Activated CD8-positive, alpha-beta memory T cell treated with anti-CD3 and anti-CD28 coated beads for 36 hours (primary cell): ENCODE data around the gene CLASP1. TPM values are rescaled to one million over a fixed set of nuclear protein-coding genes. Genes with fewer than 3 reads are reported as not detected.
"Not testable (repeated sequence)": the region's sequence is repeated elsewhere in the genome, so short reads cannot be mapped to it uniquely, and the experiment has no call there.

ENCODE experiments used
- CTCF ChIA-PET: fragments of 350-600 bp; sonication (Branson Sonifier 250); formaldehyde crosslinking; loops from one replicate; lab custom pipeline; 2021; ENCODE audit warnings: antibody characterized with exemption; lab: Charles Lee
- POLR2A ChIA-PET: fragments of 350-600 bp; sonication (Branson Sonifier 250); formaldehyde crosslinking; loops from one replicate; lab custom pipeline; 2021; ENCODE audit warnings: antibody characterized with exemption; lab: Charles Lee
- total RNA-seq, 2 experiments: library from RNA; stranded (reverse); gene quantifications; one replicate each; pipeline ENCODE4 v1.2.3, GENCODE V29; 2021

CLASP1 gene
- total RNA-seq, 2 experiments from 2014 or later, result 63.0 to 67.4 TPM

DNA sequence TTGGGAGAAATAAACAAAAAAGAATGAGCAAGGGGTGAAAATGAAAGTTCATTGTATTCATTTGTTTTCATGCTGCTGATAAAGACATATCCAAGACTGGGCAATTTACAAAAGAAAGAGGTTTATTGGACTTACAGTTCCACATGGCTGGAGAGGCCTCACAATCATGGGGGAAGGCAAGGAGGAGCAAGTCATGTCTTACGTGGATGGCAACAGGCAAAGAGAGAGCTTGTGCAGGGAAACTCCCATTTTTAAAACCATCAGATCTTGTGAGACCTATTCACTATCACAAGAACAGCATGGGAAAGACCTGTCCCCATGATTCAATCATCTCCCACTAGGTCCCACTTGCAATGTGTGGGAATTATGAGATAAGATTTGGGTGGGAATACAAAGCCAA, 85.5 kb downstream of the CLASP1 start:
- POLR2A ChIA-PET, result not testable (repeated sequence)

DNA sequence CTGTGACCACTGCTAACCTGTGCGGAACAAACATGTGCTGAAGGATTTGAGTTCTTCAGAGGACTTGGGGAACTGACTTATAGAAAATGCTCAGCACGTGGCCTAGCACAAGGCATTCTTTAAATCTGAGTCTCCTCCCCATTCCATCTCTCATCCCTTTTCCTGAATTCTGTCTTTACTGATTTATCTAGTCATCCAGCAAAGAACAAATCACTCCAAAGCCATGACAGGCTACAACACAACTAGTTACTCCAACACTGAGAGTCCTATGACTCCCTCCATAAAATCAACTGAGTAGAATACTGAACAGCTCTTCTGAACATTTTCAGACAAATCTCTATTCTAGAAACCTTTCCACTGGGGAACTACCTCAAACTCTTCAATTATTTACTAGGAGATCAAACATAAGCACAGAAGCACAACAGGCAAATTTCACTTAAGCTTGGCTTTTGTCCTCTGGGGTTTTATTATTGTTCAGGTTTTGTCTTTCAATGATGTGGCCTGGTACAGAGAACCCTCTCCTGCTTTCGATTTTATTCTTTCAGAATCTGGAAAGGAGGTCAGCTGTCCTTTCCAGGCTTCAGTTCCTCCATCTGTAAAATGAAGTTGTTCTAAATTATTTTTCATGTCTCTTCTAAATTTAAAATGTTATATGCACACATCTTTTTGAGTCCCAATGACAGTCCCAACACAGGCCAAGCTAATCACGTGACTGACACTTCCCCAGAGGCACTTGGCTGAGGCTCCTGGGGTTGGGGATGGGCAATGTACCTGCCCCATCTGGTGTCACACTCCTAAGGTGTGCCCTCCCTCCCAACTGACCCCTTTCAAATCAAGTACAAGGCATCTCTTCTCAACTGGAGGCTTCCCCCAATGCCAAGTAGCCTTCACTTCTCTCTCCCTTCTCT, 86.7 kb downstream of the CLASP1 start:
- POLR2A ChIA-PET, result no interaction called here
- CTCF ChIA-PET, result interaction anchor here (1.4 kb wide), 1 partner anchor 34 kb away, joined by 3 read pairs; no protein-coding TSS in a partner anchor

More for the DNA sequence above, 85.5 kb downstream of the CLASP1 start:
- CTCF ChIA-PET, result interaction anchor here (0.9 to 1.4 kb wide), 3 partner anchors 33 to 154 kb away, joined by 3 read pairs; partner anchors contain the start of gene RNU4ATAC

- ChIA-PET CTCF (no interaction called here), POLR2A (no interaction called here)
Observed at GRCh38 chr2:121561617-121562268, 87.5 kb downstream of the CLASP1 start.

- POLR2A ChIA-PET, result no interaction called here
- CTCF ChIA-PET, result interaction anchor here (0.6 kb wide), 1 partner anchor 22 kb away, joined by 3 read pairs; no protein-coding TSS in a partner anchor
Observed at GRCh38 chr2:121558329-121558728, 90.9 kb downstream of the CLASP1 start.

- CTCF ChIA-PET, result interaction anchor here (1.4 kb wide), 1 partner anchor 22 kb away, joined by 3 read pairs; no protein-coding TSS in a partner anchor
- POLR2A ChIA-PET, result no interaction called here
Observed at GRCh38 chr2:121555008-121555407, 94.3 kb downstream of the CLASP1 start.

DNA sequence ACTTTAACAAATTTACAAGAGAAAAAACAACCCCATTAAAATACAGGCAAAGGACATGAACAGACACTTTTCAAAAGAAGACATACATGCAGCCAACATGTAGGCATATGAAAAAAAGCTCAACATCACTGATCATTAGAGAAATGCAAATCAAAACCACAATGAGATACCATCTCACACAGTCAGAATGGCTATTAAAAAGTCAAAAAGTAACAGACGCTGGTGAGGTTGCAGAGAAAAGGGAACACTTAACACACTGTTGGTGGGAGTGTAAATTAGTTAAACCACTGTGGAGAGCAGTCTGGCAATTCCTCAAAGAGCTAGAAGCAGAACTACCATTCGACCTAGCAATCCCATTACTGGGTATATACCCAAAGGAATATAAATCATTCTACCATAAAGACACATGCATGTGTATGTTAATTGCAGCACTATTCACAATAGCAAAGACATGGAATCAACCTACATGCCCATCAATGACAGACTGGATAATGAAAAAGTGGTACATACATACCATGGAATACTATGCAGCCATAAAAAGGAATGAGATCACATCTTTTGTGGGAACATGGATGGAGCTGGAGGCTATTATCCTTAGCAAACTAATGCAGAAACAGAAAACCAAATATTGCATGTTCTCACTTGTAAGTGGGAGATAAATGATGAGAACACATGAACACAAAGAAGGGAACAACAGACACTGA, 96.6 kb downstream of the CLASP1 start:
- ChIA-PET POLR2A (interaction anchor here (0.7 kb wide), 1 partner anchor 44 kb away, joined by 3 read pairs; no protein-coding TSS in a partner anchor), CTCF (interaction anchor here (0.6 kb wide), 1 partner anchor 1513 kb away, joined by 3 read pairs; no protein-coding TSS in a partner anchor)

DNA sequence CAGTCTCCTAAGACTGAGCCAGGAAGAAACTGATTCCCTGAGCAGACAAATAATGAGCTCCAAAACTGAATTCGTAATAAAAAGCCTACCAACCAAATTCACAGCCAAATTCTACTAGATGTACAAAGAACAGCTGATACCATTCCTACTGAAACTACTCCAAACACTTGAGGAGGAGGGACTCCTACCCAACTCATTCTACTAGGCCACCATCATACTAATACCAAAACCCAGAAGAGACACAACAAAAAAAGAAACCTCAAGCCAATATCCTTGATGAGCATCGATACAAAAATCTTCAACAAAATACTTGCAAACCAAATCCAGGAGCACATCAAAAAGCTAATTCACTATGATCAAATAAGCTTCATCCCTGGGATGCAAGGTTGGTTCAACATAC, 98.6 kb downstream of the CLASP1 start:
- CTCF ChIA-PET, result no interaction called here
- POLR2A ChIA-PET, result no interaction called here

DNA sequence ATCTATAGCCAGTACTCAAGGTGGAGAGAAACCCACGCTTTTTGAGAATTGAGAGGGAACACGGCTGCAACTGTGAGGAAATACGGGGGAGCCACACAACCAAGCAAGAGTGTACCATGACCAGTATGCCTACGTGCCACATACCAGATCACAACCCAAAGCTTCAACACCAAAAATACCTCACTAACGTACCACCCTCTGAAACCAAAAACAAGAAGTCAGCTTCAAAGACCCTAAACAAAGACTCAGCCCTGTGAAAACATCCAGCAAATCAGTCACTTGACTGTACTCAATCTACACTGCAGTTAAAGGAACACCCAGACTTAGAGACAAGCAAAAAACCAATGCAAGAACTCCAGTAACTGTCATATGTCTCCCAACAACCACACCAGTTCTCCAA, 101.6 kb downstream of the CLASP1 start:
- ChIA-PET POLR2A (no interaction called here), CTCF (no interaction called here)

DNA sequence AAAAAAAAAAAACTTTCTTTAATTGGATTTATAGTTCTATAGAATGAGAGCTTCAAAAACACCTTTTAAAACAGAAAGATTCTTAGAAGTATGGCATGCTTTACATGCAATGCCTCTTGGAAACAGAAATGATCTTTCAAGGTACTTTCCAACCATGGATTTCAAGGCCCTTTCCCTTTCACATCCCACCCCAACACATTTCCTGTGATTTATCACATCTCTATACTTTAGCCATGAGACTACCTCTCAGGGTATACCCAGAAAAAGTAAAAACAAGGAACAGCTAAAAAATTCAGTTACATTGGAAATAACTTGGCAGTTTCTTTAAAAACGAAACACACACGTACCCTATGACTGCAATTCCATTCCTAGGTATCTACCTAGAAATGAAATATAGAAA, 103.3 kb downstream of the CLASP1 start:
- ChIA-PET POLR2A (interaction anchor here (1.0 kb wide), 1 partner anchor 15 kb away, joined by 5 read pairs; the partner anchor contains the start of gene RNU4ATAC), CTCF (interaction anchor here (0.5 to 0.6 kb wide), 3 partner anchors 10 to 173 kb away, joined by 3 read pairs; no protein-coding TSS in a partner anchor)

GRCh38 chr2:121545257-121545656, 104.0 kb downstream of the CLASP1 start:
- ChIA-PET CTCF (interaction anchor here (0.6 kb wide), 2 partner anchors 10 to 173 kb away, joined by 3 read pairs; no protein-coding TSS in a partner anchor), POLR2A (interaction anchor here (1.0 kb wide), 1 partner anchor 15 kb away, joined by 5 read pairs; the partner anchor contains the start of gene RNU4ATAC)

GRCh38 chr2:121541495-121541894, 107.8 kb downstream of the CLASP1 start:
- ChIA-PET CTCF (interaction anchor here (1.7 kb wide), 1 partner anchor 10 kb away, joined by 7 read pairs; the partner anchor contains the start of gene RNU4ATAC), POLR2A (no interaction called here)

DNA sequence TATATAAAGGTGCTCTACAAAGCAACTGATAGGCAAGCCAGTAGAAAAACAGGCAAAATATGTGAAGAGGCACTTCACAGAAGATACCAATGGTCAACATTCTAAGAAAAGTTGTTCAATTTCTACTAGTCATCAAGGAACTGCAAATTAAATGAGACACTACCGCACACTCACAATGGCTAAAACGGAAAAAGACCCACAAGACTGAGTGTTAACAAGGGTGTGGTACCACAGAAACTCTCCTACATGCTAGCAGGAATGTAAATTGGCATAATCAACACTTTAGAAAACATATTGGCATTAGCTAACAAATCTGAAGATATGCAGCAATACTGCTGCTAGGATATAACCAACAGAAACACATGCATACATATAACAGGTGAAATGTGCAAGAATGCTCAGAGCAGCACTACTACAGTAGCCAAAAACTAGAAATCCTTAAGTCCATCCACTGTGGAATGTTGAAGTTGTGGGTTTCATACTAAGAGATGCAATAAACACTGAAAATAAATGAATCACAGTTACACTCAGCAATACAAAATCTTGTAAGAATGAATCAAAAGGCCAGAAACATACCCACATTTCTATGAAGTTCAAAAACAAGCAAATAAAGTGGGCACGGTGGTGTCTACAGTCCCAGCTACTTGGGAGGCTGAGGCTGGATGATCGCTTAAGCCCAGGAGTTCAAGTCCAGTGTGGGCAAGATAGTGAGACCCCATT, 109.4 kb downstream of the CLASP1 start:
- CTCF ChIA-PET, result interaction anchor here (1.7 kb wide), 1 partner anchor 9 kb away, joined by 7 read pairs; the partner anchor contains the start of gene RNU4ATAC
- POLR2A ChIA-PET, result no interaction called here

DNA sequence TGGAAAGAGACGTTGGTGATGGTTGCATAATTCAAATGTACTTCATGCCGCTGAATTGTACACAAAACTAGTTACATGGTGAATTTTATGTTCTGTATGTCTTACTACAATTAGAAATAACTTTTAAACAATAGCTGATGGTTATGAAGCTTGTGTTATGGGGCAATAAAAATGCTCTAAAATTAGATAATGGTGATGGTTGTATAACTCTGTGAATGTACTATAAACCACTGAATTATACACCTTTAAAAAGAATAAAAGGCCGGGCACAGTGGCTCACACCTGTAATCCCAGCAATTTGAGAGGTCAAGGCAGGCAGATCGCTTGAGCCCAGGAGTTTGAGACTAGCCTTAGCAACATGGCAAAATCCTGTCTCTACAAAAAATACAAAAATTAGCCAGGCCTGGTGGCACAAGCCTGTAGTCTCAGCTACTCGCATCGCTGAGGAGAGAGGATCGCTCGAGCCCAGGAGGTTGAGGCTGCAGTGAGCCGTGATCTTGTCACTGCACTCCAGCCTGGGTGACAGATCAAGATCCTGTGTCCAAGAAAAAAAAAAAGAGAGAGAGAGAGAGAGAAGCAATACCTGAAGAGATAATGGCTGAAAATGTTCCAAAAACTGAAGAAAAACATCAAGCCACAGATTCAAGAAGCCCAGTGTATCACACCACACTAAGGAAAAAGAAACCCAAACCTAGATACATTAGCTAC, 112.3 kb downstream of the CLASP1 start:
- POLR2A ChIA-PET, result no interaction called here
- CTCF ChIA-PET, result interaction anchor here (2.1 kb wide), 1 partner anchor 48 kb away, joined by 5 read pairs; no protein-coding TSS in a partner anchor

DNA sequence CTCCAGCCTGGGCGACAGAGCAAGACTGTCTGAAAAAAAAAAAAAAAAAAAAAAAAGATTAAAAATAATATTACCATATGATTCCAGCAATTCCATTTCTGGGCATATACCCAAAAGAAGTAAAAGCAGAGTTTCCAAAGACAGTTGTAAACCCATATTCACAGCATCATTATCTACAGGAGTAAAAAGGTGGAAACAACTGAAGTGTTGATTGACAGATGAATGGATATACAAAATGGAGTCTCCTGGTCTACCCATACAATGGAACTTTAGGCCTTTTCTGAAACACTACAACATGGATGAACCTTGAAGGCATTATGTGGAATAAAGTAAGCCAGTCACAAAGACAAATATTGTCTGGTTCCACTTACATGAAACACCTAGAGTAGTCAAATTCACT, 112.9 kb downstream of the CLASP1 start:
- ChIA-PET POLR2A (no interaction called here), CTCF (no interaction called here)

DNA sequence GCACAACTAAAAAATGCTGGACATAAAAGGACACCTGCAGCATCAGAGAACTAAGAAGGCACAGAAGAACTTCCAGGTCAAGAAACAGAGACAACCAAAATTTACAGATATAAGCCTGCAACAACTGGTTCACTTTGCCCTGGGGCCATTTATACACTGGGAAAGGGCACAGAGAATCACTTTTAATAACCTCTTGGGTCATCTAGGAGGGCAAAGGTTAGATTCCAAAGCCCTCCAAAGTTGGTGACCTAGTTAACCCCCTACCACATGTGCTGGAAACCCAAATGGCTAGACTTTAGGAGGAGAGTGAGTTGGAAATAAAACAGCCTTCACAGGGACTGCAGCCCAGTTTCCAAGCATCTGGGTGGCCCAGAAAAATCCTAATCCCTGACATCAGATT, 115.3 kb downstream of the CLASP1 start:
- CTCF ChIA-PET, result no interaction called here

GRCh38 chr2:121532894-121533293, 116.4 kb downstream of the CLASP1 start:
- ChIA-PET CTCF (interaction anchor here (1.1 kb wide), 1 partner anchor 23 kb away, joined by 3 read pairs; no protein-coding TSS in a partner anchor), POLR2A (interaction anchor here (0.8 kb wide), 1 partner anchor 115 kb away, joined by 3 read pairs; no protein-coding TSS in a partner anchor)

More for the DNA sequence above, 115.3 kb downstream of the CLASP1 start:
- POLR2A ChIA-PET, result no interaction called here

- POLR2A ChIA-PET, result interaction anchor here (3.6 to 5.6 kb wide), 2 partner anchors 117 to 168 kb away, joined by 41 to 70 read pairs; partner anchors contain the start of gene CLASP1
- CTCF ChIA-PET, result interaction anchor here (1.1 to 1.3 kb wide), 2 partner anchors 23 to 186 kb away, joined by 3 to 4 read pairs; no protein-coding TSS in a partner anchor
Observed at GRCh38 chr2:121532347-121532766, 116.9 kb downstream of the CLASP1 start.
